OCI-LY3 (cell line): ENCODE data around the gene AGO3.

ENCODE experiments used
- EZH2phosphoT487 ChIP-seq: fragments of 200-600 bp; shearing (Covaris generic); IDR thresholded peaks from 2 replicates; pipeline ENCODE4 v1.6.1; 2018; ENCODE audit warnings: antibody characterized with exemption, mixed run types, low read depth
- TF ChIP-seq, protein P1 (sequence below): fragments of 200-600, 300-600 bp; sonication (generic); IDR thresholded peaks from 2 replicates; pipeline ENCODE4 v1.5.1; 2014; ENCODE audit warnings: antibody characterized with exemption, low read length, low read depth

GRCh38 chr1:35914717-35915116 is 16.2 kb upstream of the AGO3 start:
- TF ChIP-seq, protein P1, sequence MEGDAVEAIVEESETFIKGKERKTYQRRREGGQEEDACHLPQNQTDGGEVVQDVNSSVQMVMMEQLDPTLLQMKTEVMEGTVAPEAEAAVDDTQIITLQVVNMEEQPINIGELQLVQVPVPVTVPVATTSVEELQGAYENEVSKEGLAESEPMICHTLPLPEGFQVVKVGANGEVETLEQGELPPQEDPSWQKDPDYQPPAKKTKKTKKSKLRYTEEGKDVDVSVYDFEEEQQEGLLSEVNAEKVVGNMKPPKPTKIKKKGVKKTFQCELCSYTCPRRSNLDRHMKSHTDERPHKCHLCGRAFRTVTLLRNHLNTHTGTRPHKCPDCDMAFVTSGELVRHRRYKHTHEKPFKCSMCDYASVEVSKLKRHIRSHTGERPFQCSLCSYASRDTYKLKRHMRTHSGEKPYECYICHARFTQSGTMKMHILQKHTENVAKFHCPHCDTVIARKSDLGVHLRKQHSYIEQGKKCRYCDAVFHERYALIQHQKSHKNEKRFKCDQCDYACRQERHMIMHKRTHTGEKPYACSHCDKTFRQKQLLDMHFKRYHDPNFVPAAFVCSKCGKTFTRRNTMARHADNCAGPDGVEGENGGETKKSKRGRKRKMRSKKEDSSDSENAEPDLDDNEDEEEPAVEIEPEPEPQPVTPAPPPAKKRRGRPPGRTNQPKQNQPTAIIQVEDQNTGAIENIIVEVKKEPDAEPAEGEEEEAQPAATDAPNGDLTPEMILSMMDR: no peak
- TF ChIP-seq EZH2phosphoT487: no peak
